Kidney tubule cell (primary cell): Measurements from ENCODE around the gene SLC25A47.

Experiments
- DNase-seq: peaks from one replicate; pipeline ENCODE4 v3.0.0-alpha.2; 2018; ENCODE audit warnings: low spot score

SLC25A47 gene

GRCh38 chr14:100348784-100349685 is 25.9 kb downstream of the SLC25A47 start:
- DNase-seq = no peak

- DNase-seq = no peak
Measured at GRCh38 chr14:100350276-100350926, 27.3 kb downstream of the SLC25A47 start.

GRCh38 chr14:100350986-100351385 is 27.8 kb downstream of the SLC25A47 start:
- DNase-seq = no peak

GRCh38 chr14:100358396-100358795 is 35.3 kb downstream of the SLC25A47 start:
- DNase-seq = no peak

GRCh38 chr14:100359111-100359510 is 36.0 kb downstream of the SLC25A47 start:
- DNase-seq = no peak

DNA sequence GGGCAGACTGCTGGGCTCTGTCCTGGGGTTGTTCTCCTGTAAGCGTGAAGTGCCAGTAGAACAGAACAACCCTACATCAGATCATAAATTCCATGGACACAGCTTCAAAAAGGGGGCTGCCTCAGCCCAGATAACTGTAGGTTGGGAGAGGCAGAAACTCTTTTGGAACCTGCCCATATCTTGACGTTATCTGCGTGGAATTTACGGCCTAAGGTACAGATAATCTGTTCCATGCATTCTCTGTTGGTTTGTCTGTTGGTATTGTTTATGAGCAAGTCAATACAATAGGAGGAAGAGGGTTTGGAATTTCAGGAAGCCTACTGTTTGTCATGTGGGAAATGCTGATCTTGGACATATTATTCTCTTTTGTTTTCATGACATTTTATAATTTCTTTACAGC is 36.7 kb downstream of the SLC25A47 start:
- no peak for DNase-seq

DNA sequence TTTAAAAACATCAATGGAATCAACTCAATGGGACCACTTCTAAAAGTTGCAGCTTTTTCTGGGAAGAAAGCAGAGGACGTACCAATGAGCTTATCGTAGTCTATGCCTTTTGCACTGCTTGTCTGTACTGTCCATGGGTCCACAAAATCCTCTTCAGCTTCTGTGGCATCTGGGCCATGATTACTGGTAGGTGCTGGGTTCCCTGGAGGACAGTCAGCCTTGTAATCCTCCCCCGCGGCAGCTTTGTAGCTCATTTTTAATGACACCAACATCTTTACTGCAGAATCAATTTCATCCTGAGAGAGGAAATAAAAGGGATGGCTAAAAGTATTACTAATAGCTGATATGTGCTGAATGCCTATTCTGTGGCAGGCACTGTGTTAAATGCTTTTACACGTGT is 38.5 kb downstream of the SLC25A47 start:
- no peak for DNase-seq

DNA sequence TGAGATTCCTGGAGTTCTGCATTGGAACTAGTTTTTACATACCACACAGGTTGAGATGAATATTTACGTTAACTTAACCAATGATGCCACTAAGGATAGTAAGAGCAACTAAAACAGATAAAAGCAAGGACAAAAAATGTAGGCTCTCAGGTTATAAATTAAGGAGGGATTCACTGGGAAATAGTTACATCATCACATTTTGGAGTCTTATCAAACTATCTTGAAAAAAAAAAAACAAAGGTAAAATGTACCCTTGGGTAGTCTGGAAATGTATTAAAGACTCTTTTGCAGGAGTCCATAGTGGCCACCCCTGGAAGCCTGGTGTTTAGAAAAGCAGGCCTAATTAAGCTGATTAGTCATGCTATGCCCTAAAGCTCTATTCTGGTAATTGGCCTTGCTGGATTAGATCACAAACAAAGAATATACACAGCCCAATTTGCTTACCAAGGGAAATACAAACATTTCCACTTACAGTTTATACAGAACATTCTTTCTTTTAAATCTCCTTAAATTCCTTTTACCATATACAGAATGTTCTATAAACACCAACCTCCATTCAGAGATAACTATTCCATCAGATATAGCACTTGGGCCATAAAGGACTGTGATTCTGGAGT is 39.3 kb downstream of the SLC25A47 start:
- no peak for DNase-seq

GRCh38 chr14:100363053-100363452 is 39.9 kb downstream of the SLC25A47 start:
- DNase-seq = no peak

DNA sequence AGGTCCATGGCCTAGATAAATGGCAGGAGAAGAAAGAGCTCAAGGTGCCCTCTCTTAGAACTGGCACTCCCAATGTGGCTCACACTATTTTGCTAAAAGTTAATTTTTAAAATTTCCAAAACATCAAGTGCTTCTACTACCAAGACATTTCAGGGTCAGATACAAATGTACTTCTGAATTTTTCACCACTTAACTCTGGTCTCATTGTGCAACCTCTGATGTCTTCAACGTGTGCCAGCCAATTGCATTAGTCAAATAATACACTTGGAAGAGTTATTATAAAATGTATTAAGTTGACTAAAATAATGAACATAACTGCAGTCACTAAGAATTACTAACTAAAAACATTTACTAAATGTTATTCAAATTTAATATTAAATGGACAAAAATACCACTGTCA is 41.3 kb downstream of the SLC25A47 start:
- DNase-seq = no peak

- DNase-seq = no peak
Measured at GRCh38 chr14:100365741-100366140, 42.6 kb downstream of the SLC25A47 start.

- DNase-seq = no peak
Measured at GRCh38 chr14:100369019-100369418, 45.9 kb downstream of the SLC25A47 start.

- peak; percentile 30 for DNase-seq
Measured at GRCh38 chr14:100370003-100370402, 46.9 kb downstream of the SLC25A47 start.

GRCh38 chr14:100371773-100372172 is 48.6 kb downstream of the SLC25A47 start:
- no peak for DNase-seq

GRCh38 chr14:100372357-100373048 is 49.4 kb downstream of the SLC25A47 start:
- DNase-seq = no peak

GRCh38 chr14:100374270-100374669 is 51.1 kb downstream of the SLC25A47 start:
- no peak for DNase-seq

DNA sequence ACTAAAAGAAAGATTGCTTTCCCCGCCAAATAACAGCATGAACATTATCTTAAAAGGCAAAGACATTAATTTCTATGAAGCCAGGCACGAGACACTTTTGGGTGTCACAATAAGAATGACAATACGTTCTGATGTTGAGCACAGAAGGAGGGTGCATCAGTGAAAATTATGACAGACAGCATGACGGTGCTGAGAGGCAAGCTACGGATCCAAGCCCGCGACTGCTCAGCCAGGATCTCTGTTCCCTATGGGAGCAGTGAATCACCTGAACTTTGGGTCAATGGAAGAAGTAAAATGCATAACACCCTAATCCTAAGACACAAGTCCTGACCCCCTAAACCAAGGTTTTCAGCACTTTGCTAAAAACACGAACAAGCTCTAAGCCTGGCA is 51.7 kb downstream of the SLC25A47 start:
- DNase-seq = no peak

GRCh38 chr14:100375266-100375962 is 52.3 kb downstream of the SLC25A47 start:
- DNase-seq = peak; percentile 81

- peak; percentile 96 for DNase-seq
Measured at GRCh38 chr14:100375963-100376735, 53.0 kb downstream of the SLC25A47 start, which contains the start of gene WDR25. Gene WDR25 (plus strand): TSS chr14:100376485.

DNA sequence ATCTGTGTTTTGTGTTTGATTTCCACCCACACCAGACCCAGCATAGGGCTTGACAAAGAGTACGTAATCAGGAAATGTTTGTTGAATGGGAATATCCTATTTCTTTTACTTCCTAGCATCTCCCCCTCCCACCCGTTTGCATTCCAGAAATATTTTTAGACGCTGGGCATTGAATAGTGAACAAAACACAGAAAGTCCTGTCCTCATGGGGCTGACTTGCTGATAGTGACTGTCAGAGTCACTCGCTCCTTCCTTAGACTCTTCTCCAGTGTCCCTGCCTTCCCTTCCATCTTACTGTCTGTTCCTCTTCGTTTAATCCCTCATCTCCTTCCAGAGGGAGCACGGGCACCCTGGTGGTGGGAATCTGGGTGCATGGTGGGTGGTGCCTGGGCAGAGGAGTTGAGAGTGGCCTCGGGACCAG is 53.6 kb downstream of the SLC25A47 start:
- DNase-seq = peak; percentile 44
